ENCODE data around the gene USP34. TPM values are rescaled to one million over a fixed set of nuclear protein-coding genes. Genes with fewer than 3 reads are reported as not detected.

USP34 gene
- total and polyA plus RNA-seq, 2 of the 8 experiments (the other 6 are each of a cell fraction or from before 2014, with no cell fraction given): 56.7 to 91.7 TPM

GRCh38 chr2:61356958-61357350 lies 113.9 kb downstream of the USP34 start:
- Histone ChIP-seq H3K27me3 (replicated peaks in 1 of 4; ENCODE audit: control insufficient read depth in 3 of 4, extremely low read depth in 1 of 4, insufficient read depth in 3 of 4, low read length in 3 of 4) (no peaks in the 10 kb centered on the region), H2BK15ac (ENCODE audit: low read length) (no peak overlapping the region), H3K27ac (ENCODE audit: low read depth, low read length) (no peak overlapping the region), H2AK5ac (ENCODE audit: low read depth, low read length) (no peak overlapping the region), H4K8ac (ENCODE audit: extremely low read depth, insufficient read depth, low read length) (no peak overlapping the region), H3K23ac (ENCODE audit: insufficient read length) (no peak overlapping the region), H3K23me2 (ENCODE audit: low read depth, low read length) (no peaks in the 10 kb centered on the region), H3K4me2 (ENCODE audit: insufficient read depth in 1 of 2, low read depth in 2 of 2, low read length in 2 of 2) (no peak overlapping the region), H2BK5ac (ENCODE audit: low read depth, low read length) (no peak overlapping the region), H2AFZ (ENCODE audit: low read length) (no peak overlapping the region), H3K36me3 (ENCODE audit: control insufficient read depth in 2 of 4, insufficient read depth in 4 of 4, low read length in 3 of 4) (peaks cover 0 to 10% (median 5%) of the 10 kb centered on the region in 4 experiments; a peak in 4 of 8 replicates), H2BK20ac (ENCODE audit: low read length) (no peak overlapping the region), H3K56ac (replicated peaks; ENCODE audit: insufficient read length, low read depth, low read length) (no peak overlapping the region), H3K9me3 (ENCODE audit: insufficient read depth in 2 of 2, low read depth in 1 of 2, low read length in 1 of 2) (peaks cover 11 to 12% of the 10 kb centered on the region in 2 experiments; a peak in 2 of 4 replicates), H3K79me2 (ENCODE audit: control insufficient read depth in 1 of 2, insufficient read depth in 2 of 2, low read length in 2 of 2) (peaks cover 0 to 78% of the 10 kb centered on the region in 2 experiments; a peak in 2 of 4 replicates), H4K91ac (replicated peaks; ENCODE audit: insufficient read length, low read length) (no peak overlapping the region), H3K4ac (replicated peaks; ENCODE audit: insufficient read length, low read depth, low read length) (no peak overlapping the region), H3K4me1 (replicated peaks in 1 of 4; ENCODE audit: control insufficient read depth in 3 of 4, insufficient read depth in 4 of 4, low read length in 3 of 4) (0 out of 7 replicates have a peak, but pooled peaks cover 0 to 2% (median 0%) of the 10 kb centered on the region in 4 experiments), H3K18ac (ENCODE audit: extremely low read depth, low read length) (no peak overlapping the region), H4K5ac (ENCODE audit: insufficient read length, low read depth, low read length) (no peak overlapping the region), H3K14ac (ENCODE audit: insufficient read length) (no peak overlapping the region), H3K9ac (replicated peaks in 1 of 4; ENCODE audit: extremely low read depth in 1 of 4, low read depth in 3 of 4, low read length in 3 of 4) (no peak overlapping the region), H2BK120ac (replicated peaks; ENCODE audit: low read depth, low read length) (no peak overlapping the region), H3K79me1 (ENCODE audit: low read depth, low read length) (peaks cover 5% of the 10 kb centered on the region; the same call in 1 of the 2 replicates), H2BK12ac (ENCODE audit: low read depth, low read length) (no peak overlapping the region), H4K20me1 (replicated peaks in 1 of 2; ENCODE audit: control insufficient read depth in 1 of 2, insufficient read depth in 2 of 2, low read length in 2 of 2) (peaks cover 0 to 4% of the 10 kb centered on the region in 2 experiments), H3K4me3 (ENCODE audit: extremely low read depth in 1 of 4, insufficient read depth in 2 of 4, low read depth in 3 of 4, low read length in 4 of 4) (no peak overlapping the region)
- POLR2A ChIA-PET (ENCODE audit: partially characterized antibody): interaction anchor here (0.9 kb wide), 1 partner anchor 9 kb away, joined by 3 read pairs; no protein-coding TSS in a partner anchor
- DNase-seq (ENCODE audit: low read depth in 1 of 2, low spot score in 2 of 2) (no peak), FAIRE-seq (no peak)
- CTCF ChIA-PET (ENCODE audit: partially characterized antibody): no interaction called here
- WGBS, 2 experiments (ENCODE audit: extremely low coverage in 1 of 2, insufficient coverage in 1 of 2, insufficient read length in 1 of 2, insufficient replicate concordance in 2 of 2, low coverage in 1 of 2, low lambda C conversion rate in 2 of 2, missing lambda C conversion rate in 1 of 2): 93% methylated on average over 1 of the region's 1 CpG; no CpG with 5 or more reads in 1 of the 2 experiments
- TF ChIP-seq TAF1 (IDR thresholded peaks at IDR 0.05; ENCODE audit: low read depth, low read length) (no peak), CEBPB (IDR thresholded peaks at IDR 0.05; ENCODE audit: low read depth, low read length) (no peak), POLR2A (IDR thresholded peaks at IDR 0.05; ENCODE audit: control extremely low read depth in 1 of 2, low read depth in 2 of 2, low read length in 2 of 2) (no peak), SP2 (IDR thresholded peaks at IDR 0.05; ENCODE audit: low read length) (no peak), RXRA (IDR thresholded peaks at IDR 0.05; ENCODE audit: insufficient read depth, low read depth, low read length) (no peak)

Measured in H1 (cell line).